ENCODE measurements around the gene PBX3.

The PBX3 gene

DNA sequence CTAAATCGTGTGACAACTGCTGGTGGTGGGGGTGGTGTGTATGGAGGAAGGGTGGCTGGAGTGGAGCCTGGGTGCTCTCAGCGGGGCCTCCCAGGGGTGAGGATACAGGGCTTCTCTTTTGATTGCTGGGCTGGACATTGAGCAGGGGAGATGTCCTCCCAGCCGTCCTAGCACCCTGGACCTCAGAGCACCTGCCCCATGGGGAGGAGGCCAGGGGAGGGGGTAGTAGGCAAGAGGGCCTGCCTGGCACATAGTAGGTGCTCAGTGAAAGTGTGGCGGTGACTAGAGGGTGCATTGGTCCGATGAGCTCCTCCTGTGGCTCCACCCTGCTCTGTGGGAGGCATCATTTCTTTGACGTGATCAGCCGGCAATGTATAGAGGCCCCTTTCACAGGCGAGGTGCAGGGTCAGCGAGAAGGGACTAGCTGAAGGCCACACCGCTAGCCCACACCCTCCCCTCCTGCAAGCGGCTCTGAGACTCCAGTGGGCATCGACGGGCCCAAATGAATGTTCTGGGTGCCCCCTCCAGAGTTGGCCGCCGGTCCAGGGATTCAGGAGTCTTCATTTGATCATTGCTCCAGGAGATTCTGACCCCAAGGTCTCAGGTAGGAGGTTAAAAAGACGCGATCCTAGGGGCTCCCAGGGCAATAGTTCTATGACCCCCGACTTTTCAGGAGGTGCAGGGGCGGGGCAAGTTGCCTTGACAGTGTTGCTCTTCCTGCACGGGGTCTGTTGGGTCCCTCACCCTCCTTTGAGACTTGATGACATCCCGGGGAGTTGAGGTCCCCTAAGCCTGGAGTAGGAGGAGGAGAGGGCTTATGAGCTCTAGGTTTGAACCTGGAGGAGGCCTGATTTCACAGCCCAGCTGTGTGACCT lies 255.5 kb downstream of the PBX3 start:
- Histone ChIP-seq H3K9ac (ENCODE audit: low read depth, low read length, poor library complexity) (no peak overlapping the region), H2BK12ac (ENCODE audit: low read length) (no peak overlapping the region), H2BK120ac (ENCODE audit: low read depth, low read length) (no peak overlapping the region), H2BK15ac (ENCODE audit: low read length) (peak overlapping the region; percentile 30), H3K4ac (ENCODE audit: low read length) (peak overlapping the region; percentile 77), H2AK5ac (ENCODE audit: low read depth, low read length) (peak overlapping the region; percentile 96), H3K79me1 (ENCODE audit: low read depth, low read length) (peaks cover 1% of the 10 kb centered on the region), H3K27me3 (ENCODE audit: control insufficient read depth in 3 of 3, insufficient read depth in 3 of 3, low read depth in 1 of 3, low read length in 3 of 3) (peaks cover 0 to 3% (median 0%) of the 10 kb centered on the region in 3 experiments), H3K27ac (replicated peaks; ENCODE audit: low read length) (no peak overlapping the region), H2AFZ (ENCODE audit: low read length) (no peak overlapping the region), H3K9me3 (replicated peaks in 1 of 2; ENCODE audit: control insufficient read depth in 2 of 2, insufficient read depth in 1 of 2, low read depth in 1 of 2, low read length in 2 of 2) (no peaks in the 10 kb centered on the region), H2BK5ac (ENCODE audit: low read length) (peak overlapping the region; percentile 8), H4K91ac (ENCODE audit: low read depth, low read length, poor library complexity) (no peak overlapping the region), H3K4me3 (ENCODE audit: low read length in 2 of 2) (no peak overlapping the region), H3K23ac (ENCODE audit: low read depth, low read length, poor library complexity) (peak overlapping the region; percentile 13), H3K4me2 (ENCODE audit: insufficient read depth, low read length, poor library complexity, severe bottlenecking) (no peak overlapping the region), H4K8ac (ENCODE audit: low read depth, low read length) (no peak overlapping the region), H3K36me3 (replicated peaks in 1 of 2; ENCODE audit: control insufficient read depth in 2 of 2, insufficient read depth in 2 of 2, low read length in 2 of 2) (no peaks in the 10 kb centered on the region), H3K4me1 (ENCODE audit: control insufficient read depth in 2 of 2, insufficient read depth in 1 of 2, low read depth in 1 of 2, low read length in 2 of 2) (no peaks in the 10 kb centered on the region), H3K14ac (ENCODE audit: low read length) (no peak overlapping the region), H3K18ac (ENCODE audit: low read length) (no peak overlapping the region)
- WGBS, 2 donors (ENCODE audit: extremely low coverage in 2 of 2, insufficient read length in 2 of 2, insufficient replicate concordance in 1 of 2) = no CpG with 5 or more reads among the region's 21 CpGs
- no peak for DNase-seq (ENCODE audit: low spot score)

GRCh38 chr9:126009047-126009446 lies 261.9 kb downstream of the PBX3 start:
- Histone ChIP-seq H3K27me3 (ENCODE audit: control insufficient read depth in 3 of 3, insufficient read depth in 3 of 3, low read depth in 1 of 3, low read length in 3 of 3) (no peaks in the 10 kb centered on the region), H3K79me1 (ENCODE audit: low read depth, low read length) (no peaks in the 10 kb centered on the region), H3K4ac (ENCODE audit: low read length) (no peak overlapping the region), H2BK12ac (ENCODE audit: low read length) (no peak overlapping the region), H2BK15ac (ENCODE audit: low read length) (no peak overlapping the region), H3K4me1 (ENCODE audit: control insufficient read depth in 2 of 2, insufficient read depth in 1 of 2, low read depth in 1 of 2, low read length in 2 of 2) (no peaks in the 10 kb centered on the region), H3K4me2 (ENCODE audit: insufficient read depth, low read length, poor library complexity, severe bottlenecking) (no peak overlapping the region), H2AK5ac (ENCODE audit: low read depth, low read length) (no peak overlapping the region), H3K4me3 (ENCODE audit: low read length in 2 of 2) (no peak overlapping the region), H3K23ac (ENCODE audit: low read depth, low read length, poor library complexity) (no peak overlapping the region), H4K91ac (ENCODE audit: low read depth, low read length, poor library complexity) (no peak overlapping the region), H2BK120ac (ENCODE audit: low read depth, low read length) (no peak overlapping the region), H2AFZ (ENCODE audit: low read length) (no peak overlapping the region), H3K18ac (ENCODE audit: low read length) (no peak overlapping the region), H3K9ac (ENCODE audit: low read depth, low read length, poor library complexity) (no peak overlapping the region), H2BK5ac (ENCODE audit: low read length) (no peak overlapping the region), H3K36me3 (replicated peaks in 1 of 2; ENCODE audit: control insufficient read depth in 2 of 2, insufficient read depth in 2 of 2, low read length in 2 of 2) (no peaks in the 10 kb centered on the region), H3K14ac (ENCODE audit: low read length) (no peak overlapping the region), H4K8ac (ENCODE audit: low read depth, low read length) (no peak overlapping the region), H3K27ac (replicated peaks; ENCODE audit: low read length) (no peak overlapping the region), H3K9me3 (replicated peaks in 1 of 2; ENCODE audit: control insufficient read depth in 2 of 2, insufficient read depth in 1 of 2, low read depth in 1 of 2, low read length in 2 of 2) (peaks cover 4 to 12% of the 10 kb centered on the region in 2 donors)
- DNase-seq (ENCODE audit: low spot score) = no peak
- no CpG with 5 or more reads among the region's 2 CpGs for WGBS, 2 donors (ENCODE audit: extremely low coverage in 2 of 2, insufficient read length in 2 of 2, insufficient replicate concordance in 1 of 2)

DNA sequence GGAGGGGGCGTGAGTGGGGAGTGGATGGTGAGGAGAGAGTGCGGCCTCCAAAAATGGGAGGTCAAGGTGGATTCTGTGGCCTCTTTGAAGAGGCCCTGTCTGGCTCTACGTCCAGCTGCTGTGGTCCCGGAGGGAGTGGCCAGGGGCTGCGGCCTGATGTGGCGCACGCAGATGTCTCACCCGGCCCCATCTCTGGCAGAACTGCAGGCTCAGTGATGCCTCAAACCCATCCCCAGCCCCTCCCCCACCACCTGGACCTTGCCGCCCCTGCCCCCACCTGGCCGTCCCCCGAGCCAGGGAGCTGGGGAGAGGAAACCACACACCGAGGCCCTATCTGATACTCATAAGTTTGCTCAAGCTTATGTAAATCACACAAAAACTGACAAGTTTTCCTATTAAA lies 267.6 kb downstream of the PBX3 start:
- H3K36me3 ChIP-seq (replicated peaks in 1 of 2; ENCODE audit: control insufficient read depth in 2 of 2, insufficient read depth in 2 of 2, low read length in 2 of 2) = no peaks in the 10 kb centered on the region
- no peak overlapping the region for H4K8ac ChIP-seq (ENCODE audit: low read depth, low read length)
- H4K91ac ChIP-seq (ENCODE audit: low read depth, low read length, poor library complexity) = no peak overlapping the region
- no peak overlapping the region for H2BK5ac ChIP-seq (ENCODE audit: low read length)
- no peaks in the 10 kb centered on the region for H3K79me1 ChIP-seq (ENCODE audit: low read depth, low read length)
- H3K4me1 ChIP-seq (ENCODE audit: control insufficient read depth in 2 of 2, insufficient read depth in 1 of 2, low read depth in 1 of 2, low read length in 2 of 2) = peaks cover 0 to 2% of the 10 kb centered on the region in 2 donors
- H2BK15ac ChIP-seq (ENCODE audit: low read length) = no peak overlapping the region
- H3K18ac ChIP-seq (ENCODE audit: low read length) = peak overlapping the region; percentile 44
- H3K14ac ChIP-seq (ENCODE audit: low read length) = no peak overlapping the region
- DNase-seq (ENCODE audit: low spot score) = no peak
- H3K9ac ChIP-seq (ENCODE audit: low read depth, low read length, poor library complexity) = no peak overlapping the region
- no peak overlapping the region for H3K4ac ChIP-seq (ENCODE audit: low read length)
- no peak overlapping the region for H3K4me3 ChIP-seq (ENCODE audit: low read length in 2 of 2)
- WGBS, 2 donors (ENCODE audit: extremely low coverage in 2 of 2, insufficient read length in 2 of 2, insufficient replicate concordance in 1 of 2) = no CpG with 5 or more reads among the region's 12 CpGs
- no peak overlapping the region for H3K23ac ChIP-seq (ENCODE audit: low read depth, low read length, poor library complexity)
- peaks cover 0 to 5% (median 0%) of the 10 kb centered on the region in 3 experiments for H3K27me3 ChIP-seq (ENCODE audit: control insufficient read depth in 3 of 3, insufficient read depth in 3 of 3, low read depth in 1 of 3, low read length in 3 of 3)
- no peak overlapping the region for H3K4me2 ChIP-seq (ENCODE audit: insufficient read depth, low read length, poor library complexity, severe bottlenecking)
- no peak overlapping the region for H2AK5ac ChIP-seq (ENCODE audit: low read depth, low read length)
- no peak overlapping the region for H2AFZ ChIP-seq (ENCODE audit: low read length)
- H2BK12ac ChIP-seq (ENCODE audit: low read length) = no peak overlapping the region
- H2BK120ac ChIP-seq (ENCODE audit: low read depth, low read length) = no peak overlapping the region
- no peak overlapping the region for H3K27ac ChIP-seq (replicated peaks; ENCODE audit: low read length)
- H3K9me3 ChIP-seq (replicated peaks in 1 of 2; ENCODE audit: control insufficient read depth in 2 of 2, insufficient read depth in 1 of 2, low read depth in 1 of 2, low read length in 2 of 2) = no peaks in the 10 kb centered on the region

GRCh38 chr9:126015424-126015823 lies 268.3 kb downstream of the PBX3 start:
- H3K4me1 ChIP-seq (ENCODE audit: control insufficient read depth in 2 of 2, insufficient read depth in 1 of 2, low read depth in 1 of 2, low read length in 2 of 2) = peaks cover 0 to 2% of the 10 kb centered on the region in 2 donors
- H2BK15ac ChIP-seq (ENCODE audit: low read length) = no peak overlapping the region
- no CpG with 5 or more reads among the region's 17 CpGs for WGBS, 2 donors (ENCODE audit: extremely low coverage in 2 of 2, insufficient read length in 2 of 2, insufficient replicate concordance in 1 of 2)
- H3K27ac ChIP-seq (replicated peaks; ENCODE audit: low read length) = no peak overlapping the region
- H3K9ac ChIP-seq (ENCODE audit: low read depth, low read length, poor library complexity) = no peak overlapping the region
- no peak overlapping the region for H4K91ac ChIP-seq (ENCODE audit: low read depth, low read length, poor library complexity)
- no peak overlapping the region for H2AK5ac ChIP-seq (ENCODE audit: low read depth, low read length)
- no peaks in the 10 kb centered on the region for H3K9me3 ChIP-seq (replicated peaks in 1 of 2; ENCODE audit: control insufficient read depth in 2 of 2, insufficient read depth in 1 of 2, low read depth in 1 of 2, low read length in 2 of 2)
- H3K23ac ChIP-seq (ENCODE audit: low read depth, low read length, poor library complexity) = no peak overlapping the region
- no peaks in the 10 kb centered on the region for H3K36me3 ChIP-seq (replicated peaks in 1 of 2; ENCODE audit: control insufficient read depth in 2 of 2, insufficient read depth in 2 of 2, low read length in 2 of 2)
- no peak overlapping the region for H2BK120ac ChIP-seq (ENCODE audit: low read depth, low read length)
- H3K4me3 ChIP-seq (ENCODE audit: low read length in 2 of 2) = no peak overlapping the region
- H2AFZ ChIP-seq (ENCODE audit: low read length) = no peak overlapping the region
- no peak overlapping the region for H3K14ac ChIP-seq (ENCODE audit: low read length)
- no peak overlapping the region for H2BK5ac ChIP-seq (ENCODE audit: low read length)
- peaks cover 0 to 7% (median 0%) of the 10 kb centered on the region in 3 experiments for H3K27me3 ChIP-seq (ENCODE audit: control insufficient read depth in 3 of 3, insufficient read depth in 3 of 3, low read depth in 1 of 3, low read length in 3 of 3)
- no peak overlapping the region for H3K4me2 ChIP-seq (ENCODE audit: insufficient read depth, low read length, poor library complexity, severe bottlenecking)
- no peak overlapping the region for H3K18ac ChIP-seq (ENCODE audit: low read length)
- no peak overlapping the region for H4K8ac ChIP-seq (ENCODE audit: low read depth, low read length)
- H3K79me1 ChIP-seq (ENCODE audit: low read depth, low read length) = no peaks in the 10 kb centered on the region
- DNase-seq (ENCODE audit: low spot score) = no peak
- H3K4ac ChIP-seq (ENCODE audit: low read length) = no peak overlapping the region
- H2BK12ac ChIP-seq (ENCODE audit: low read length) = no peak overlapping the region
